Right ventricle myocardium superior (tissue), 1 donor: ENCODE measurements around the gene CLN6. TPM values are rescaled to one million over a fixed set of nuclear protein-coding genes. Genes with fewer than 3 reads are reported as not detected.

Experiments
- ATAC-seq: fragments of 200-7000 bp; cut with Tn5 transposase; one replicate; pipeline ENCODE4 v1.9.1; 2020; ENCODE audit warnings: mild to moderate bottlenecking; ENCODE audit not compliant: poor library complexity
- DNase-seq: peaks from one replicate; pipeline ENCODE4 v3.0.0-alpha.2; 2020
- intact Hi-C: fragments of 100-400 bp; cut with DNase I; formaldehyde crosslinking; loops from one replicate; pipeline ENCODE4 v1.11.2; 2022
- total RNA-seq: library from RNA; stranded (reverse); fragmentation: NEBNext Ultra II Directional; extraction: Animal tissue kit (Norgen Biotek cat#: 25700); gene quantifications from one replicate; pipeline ENCODE4 v1.2.1, GENCODE V29; 2021
- donor health status: DM: no; HTN: yes; CAD: no; lungs with severe emphysema.

Gene CLN6
- total RNA-seq, 1 donor from 2014 or later = 6.9 TPM

DNA sequence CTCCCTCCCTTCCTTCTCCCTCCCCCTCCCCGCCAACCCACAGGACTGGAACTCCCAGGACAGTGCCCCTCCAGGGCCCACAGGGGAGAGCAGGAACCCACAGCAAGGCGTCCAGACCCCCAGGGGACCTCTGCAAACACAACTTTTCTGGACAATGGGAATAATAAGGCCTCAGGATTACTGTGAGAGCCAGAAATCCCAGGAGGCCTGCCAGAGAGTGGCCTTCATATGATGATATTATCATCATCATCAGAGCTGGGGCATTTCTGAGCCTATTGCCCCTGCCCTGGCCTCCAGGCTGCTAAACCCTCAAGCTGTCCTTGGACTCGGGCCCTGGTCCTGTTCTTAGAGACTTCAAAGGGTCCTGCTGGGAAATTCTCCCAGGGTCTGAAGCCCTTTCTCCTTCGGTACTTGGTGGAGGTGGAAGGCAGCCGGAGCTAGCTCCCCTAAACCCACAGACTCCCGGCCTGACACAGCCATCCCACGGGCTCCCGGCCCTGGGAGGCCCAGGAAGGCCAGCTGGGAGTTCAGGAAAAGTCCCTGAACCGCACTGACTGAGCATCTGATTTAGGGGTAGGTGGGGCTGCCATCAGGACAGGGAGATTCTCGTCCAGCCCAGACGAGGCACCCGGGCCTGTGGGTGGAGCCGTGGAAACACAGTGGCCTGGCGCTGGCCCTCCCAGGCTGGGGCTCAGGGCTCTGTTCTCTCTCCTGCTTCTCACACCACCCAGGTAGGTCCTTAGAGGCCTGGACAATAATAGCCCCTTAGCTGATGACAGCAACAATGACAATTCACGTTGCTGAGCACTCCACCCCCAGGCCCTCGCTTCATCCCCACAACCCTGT, 29.3 kb downstream of the CLN6 start:
- ATAC-seq = no peak
- no peak for DNase-seq
- intact Hi-C loops = no loop called here

GRCh38 chr15:68199340-68199739, 30.2 kb downstream of the CLN6 start:
- intact Hi-C loops = no loop called here

DNA sequence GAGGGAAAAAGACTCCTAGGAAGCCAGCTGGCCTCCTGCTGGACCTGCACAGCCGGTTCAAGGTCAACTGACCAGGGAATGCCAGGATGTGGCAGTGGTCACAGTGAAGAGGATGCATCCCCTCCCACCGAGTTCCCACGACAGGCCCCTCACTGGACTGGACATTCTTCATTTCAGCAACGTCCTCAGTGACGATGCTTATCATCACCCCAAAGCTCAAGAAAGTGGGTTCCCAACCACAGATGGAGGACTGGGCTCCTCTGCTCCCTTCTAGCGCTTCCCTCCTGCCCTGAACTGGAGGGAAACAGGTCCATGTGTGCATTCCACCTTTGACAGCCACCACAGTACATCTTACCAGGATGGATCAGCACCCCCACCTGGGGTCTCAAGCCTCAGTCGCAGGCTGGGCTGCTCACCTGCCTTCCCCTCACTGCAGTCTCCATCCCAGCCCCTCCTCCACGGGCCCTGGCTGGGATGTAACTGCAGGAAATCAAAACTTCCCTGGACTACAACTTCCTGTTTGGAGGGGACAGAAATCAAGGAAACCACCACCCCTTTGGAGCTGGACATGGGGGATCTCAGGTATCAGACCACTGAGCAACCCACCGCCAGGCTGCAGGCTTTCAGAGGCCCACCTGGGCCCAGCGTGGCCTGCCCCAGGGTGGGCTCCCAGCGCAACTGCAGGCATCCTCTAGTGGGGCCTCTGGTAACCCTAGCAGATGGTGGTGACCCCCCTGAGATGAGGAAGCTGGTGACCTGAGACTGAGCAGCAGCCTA, 31.7 kb downstream of the CLN6 start:
- intact Hi-C loops = no loop called here
- ATAC-seq = no peak
- no peak for DNase-seq

More at GRCh38 chr15:68199340-68199739, 30.2 kb downstream of the CLN6 start:
- DNase-seq (no peak), ATAC-seq (no peak)

GRCh38 chr15:68197170-68197492, 32.4 kb downstream of the CLN6 start:
- intact Hi-C loops = no loop called here
- no peak for ATAC-seq
- no peak for DNase-seq

- intact Hi-C loops = no loop called here
- ATAC-seq (no peak), DNase-seq (no peak)
Measured at GRCh38 chr15:68196445-68197169, 32.9 kb downstream of the CLN6 start.

- intact Hi-C loops = no loop called here
- DNase-seq = no peak
- ATAC-seq = no peak
Measured at GRCh38 chr15:68195336-68196112, 34.0 kb downstream of the CLN6 start.

DNA sequence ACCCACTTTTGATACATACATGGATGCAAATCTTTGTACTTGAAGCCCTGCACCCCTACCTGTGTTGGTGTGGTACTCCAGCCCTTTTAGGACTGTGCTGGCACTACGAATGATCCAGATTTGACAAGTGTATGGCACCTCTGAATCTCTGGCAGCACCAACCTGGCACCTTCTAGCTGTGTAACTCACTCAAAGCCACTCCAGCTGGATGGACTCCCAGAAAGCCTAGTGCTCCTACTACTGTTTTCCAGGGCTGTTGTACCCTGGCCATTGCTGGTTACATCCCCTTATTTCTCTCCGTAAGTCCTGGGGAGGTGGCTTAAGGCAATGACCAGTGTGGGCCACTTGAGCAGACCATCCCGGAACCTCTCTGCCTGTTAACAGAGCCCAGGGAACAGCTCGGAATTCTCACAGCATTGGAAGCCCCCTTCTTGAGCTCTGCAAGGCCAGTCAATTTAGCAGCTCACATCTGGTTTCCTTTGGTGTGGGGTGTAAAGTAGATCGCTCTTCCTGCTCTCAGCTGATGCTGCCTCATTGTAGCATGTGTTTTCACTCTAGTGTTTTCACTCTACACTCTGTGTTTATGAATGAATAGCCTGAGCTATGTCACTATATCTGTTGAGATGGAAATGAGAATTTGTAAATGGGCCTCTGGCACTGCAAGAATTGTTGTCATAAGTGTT, 36.6 kb downstream of the CLN6 start:
- intact Hi-C loops = no loop called here
- ATAC-seq = peak; percentile 83

DNA sequence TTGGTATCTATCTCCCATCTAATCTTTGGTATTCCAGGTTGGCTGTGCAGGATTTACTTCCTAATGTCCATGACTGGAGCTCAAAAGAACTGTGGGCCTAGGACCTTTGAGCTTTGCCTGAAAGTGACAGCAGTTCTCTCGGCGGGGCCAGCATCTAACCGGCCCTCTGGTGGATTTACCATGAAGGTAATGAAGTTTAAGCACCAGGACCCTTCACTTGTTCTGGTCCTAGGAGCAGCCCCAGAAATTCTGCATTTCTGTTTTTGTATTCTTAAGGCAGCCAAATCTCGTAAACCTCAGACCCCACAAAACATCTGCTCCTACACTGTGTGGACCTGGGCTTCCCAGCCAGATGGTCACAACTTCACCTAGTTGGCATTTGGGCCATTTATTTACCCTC, 37.4 kb downstream of the CLN6 start:
- no peak for ATAC-seq
- intact Hi-C loops = no loop called here
- no peak for DNase-seq

More for the DNA sequence above, 36.6 kb downstream of the CLN6 start:
- DNase-seq = no peak

GRCh38 chr15:68191555-68191954, 38.0 kb downstream of the CLN6 start:
- intact Hi-C loops = no loop called here
- ATAC-seq (no peak), DNase-seq (no peak)

- DNase-seq = no peak
- intact Hi-C loops = no loop called here
- ATAC-seq = no peak
Measured at GRCh38 chr15:68190048-68190447, 39.5 kb downstream of the CLN6 start.

- ATAC-seq (no peak), DNase-seq (no peak)
- intact Hi-C loops = no loop called here
Measured at GRCh38 chr15:68188647-68189046, 40.9 kb downstream of the CLN6 start.

DNA sequence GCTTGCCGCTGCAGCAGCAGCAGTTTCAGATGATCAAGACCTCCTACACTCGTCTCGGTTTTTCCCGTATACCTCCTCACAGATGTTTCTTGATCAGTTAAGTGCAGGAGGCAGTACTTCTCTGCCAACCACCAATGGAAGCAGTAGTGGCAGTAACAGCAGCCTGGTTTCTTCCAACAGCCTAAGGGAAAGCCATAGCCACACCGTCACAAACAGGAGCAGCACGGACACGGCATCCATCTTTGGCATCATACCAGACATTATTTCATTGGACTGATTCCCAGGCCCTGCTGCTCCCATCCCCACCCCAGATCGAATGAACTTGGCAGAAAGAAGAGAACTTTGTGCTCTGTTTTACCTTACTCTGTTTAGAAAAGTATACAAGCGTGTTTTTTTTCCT, 42.0 kb downstream of the CLN6 start:
- intact Hi-C loops = no loop called here
- peak; percentile 51 for DNase-seq
- ATAC-seq = peak; percentile 94

- ATAC-seq = peak; percentile 71
- intact Hi-C loops = no loop called here
Measured at GRCh38 chr15:68186671-68187397, 42.7 kb downstream of the CLN6 start.

GRCh38 chr15:68184616-68185480, 44.7 kb downstream of the CLN6 start:
- intact Hi-C loops = no loop called here
- DNase-seq (no peak), ATAC-seq (no peak)

More at GRCh38 chr15:68186671-68187397, 42.7 kb downstream of the CLN6 start:
- no peak for DNase-seq

DNA sequence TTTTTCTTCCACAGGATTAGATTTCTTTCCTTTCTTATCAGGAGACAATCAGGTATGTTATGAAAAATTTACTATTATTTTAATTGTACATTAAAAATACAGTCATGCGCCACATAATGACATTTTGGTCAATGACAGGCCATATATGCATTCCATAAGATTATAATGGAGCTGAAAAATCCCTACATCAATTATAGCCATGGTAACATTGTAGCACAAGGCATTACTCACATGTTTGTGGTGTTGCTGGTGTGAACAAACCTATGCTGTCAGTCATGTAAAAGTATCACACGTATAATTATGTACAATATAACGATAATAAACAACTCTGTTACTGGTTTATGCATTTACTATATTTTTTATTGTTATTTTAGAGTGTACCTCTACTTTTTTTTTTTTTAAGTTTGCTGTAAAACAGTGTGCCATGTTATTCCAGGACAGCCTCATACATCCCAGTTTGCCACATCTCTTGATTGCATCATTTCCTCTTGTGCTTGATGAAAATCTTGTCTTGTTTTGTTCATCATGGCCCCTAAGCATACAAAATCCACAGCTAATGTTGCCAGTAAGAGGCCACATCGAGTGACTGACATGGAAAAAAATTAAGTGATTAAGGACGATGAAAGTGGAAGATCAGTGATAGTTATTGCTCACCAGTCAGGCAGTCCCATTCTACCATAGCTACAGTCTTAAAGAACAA, 45.8 kb downstream of the CLN6 start:
- no peak for DNase-seq
- intact Hi-C loops = no loop called here
- no peak for ATAC-seq

GRCh38 chr15:68177742-68178141, 51.8 kb downstream of the CLN6 start:
- intact Hi-C loops = no loop called here
- ATAC-seq = peak; percentile 54
- DNase-seq = no peak
